Trophoblast cell (in vitro differentiated cells and primary cell): ENCODE measurements around the gene YKT6.
A peak's percentile ranks its signal among the peaks of the same experiment; 100 is the strongest.

Experiments
- DNase-seq, 2 donors: peaks; one replicate each; pipeline ENCODE4 v3.0.0-alpha.2; 2016
- H2AFZ ChIP-seq: 2 replicates; pipeline ENCODE4 v1.6.1; 2013; ENCODE audit warnings: low read length, moderate library complexity, mild to moderate bottlenecking; ENCODE audit not compliant: insufficient read depth, poor library complexity
- H2AK5ac ChIP-seq: 2 replicates; pipeline ENCODE4 v1.6.1; 2013; ENCODE audit warnings: mild to moderate bottlenecking, low read length
- H2BK120ac ChIP-seq: 2 replicates; pipeline ENCODE4 v1.6.1; 2013; ENCODE audit warnings: low read length, mild to moderate bottlenecking, moderate library complexity; ENCODE audit not compliant: insufficient read depth, poor library complexity
- H2BK12ac ChIP-seq: 2 replicates; pipeline ENCODE4 v1.6.1; 2013; ENCODE audit warnings: mild to moderate bottlenecking, low read length, moderate library complexity
- H2BK5ac ChIP-seq: 2 replicates; pipeline ENCODE4 v1.6.1; 2013; ENCODE audit warnings: low read length, low read depth, moderate library complexity, mild to moderate bottlenecking; ENCODE audit not compliant: poor library complexity
- H3K14ac ChIP-seq: 2 replicates; pipeline ENCODE4 v1.6.1; 2013; ENCODE audit warnings: mild to moderate bottlenecking, low read length
- H3K18ac ChIP-seq: 2 replicates; pipeline ENCODE4 v1.6.1; 2013; ENCODE audit warnings: mild to moderate bottlenecking, low read length
- H3K23ac ChIP-seq: 2 replicates; pipeline ENCODE4 v1.6.1; 2013; ENCODE audit warnings: low read length
- H3K27ac ChIP-seq: 2 replicates; pipeline ENCODE4 v1.5.1; 2013; ENCODE audit warnings: low read depth, mild to moderate bottlenecking, inconsistent platforms, low read length, moderate library complexity
- H3K27me3 ChIP-seq: 2 replicates; pipeline ENCODE4 v1.6.1; 2013; ENCODE audit warnings: inconsistent platforms, mild to moderate bottlenecking, low read length, moderate library complexity; ENCODE audit not compliant: insufficient read depth
- H3K36me3 ChIP-seq, 2 experiments: 1 replicate in 1 of 2; 2 replicates in 1 of 2; pipeline ENCODE4 v1.6.1; 2013; ENCODE audit warnings: low read length in 2 of 2, mild to moderate bottlenecking in 2 of 2, moderate library complexity in 1 of 2; ENCODE audit not compliant: insufficient read depth in 2 of 2, control insufficient read depth in 1 of 2
- H3K4ac ChIP-seq: 2 replicates; pipeline ENCODE4 v1.6.1; 2013; ENCODE audit warnings: low read depth, mild to moderate bottlenecking, low read length, moderate library complexity
- H3K4me1 ChIP-seq, 2 experiments: 1 replicate in 1 of 2; 2 replicates in 1 of 2; pipeline ENCODE4 v1.6.1; 2013; ENCODE audit warnings: low read length in 2 of 2, mild to moderate bottlenecking in 2 of 2, moderate library complexity in 1 of 2; ENCODE audit not compliant: insufficient read depth in 2 of 2, control insufficient read depth in 1 of 2
- H3K4me2 ChIP-seq: 2 replicates; pipeline ENCODE4 v1.6.1; 2013; ENCODE audit warnings: inconsistent platforms, mild to moderate bottlenecking, low read length, moderate library complexity
- H3K4me3 ChIP-seq: 2 replicates; pipeline ENCODE4 v1.5.1; 2013; ENCODE audit warnings: mild to moderate bottlenecking, low read depth, low read length, inconsistent platforms
- H3K79me1 ChIP-seq: one replicate; pipeline ENCODE4 v1.6.1; 2013; ENCODE audit warnings: low read length
- H3K79me2 ChIP-seq: 2 replicates; pipeline ENCODE4 v1.6.1; 2013; ENCODE audit warnings: low read length, mild to moderate bottlenecking; ENCODE audit not compliant: control insufficient read depth, insufficient read depth, poor library complexity
- H3K9ac ChIP-seq: 2 replicates; pipeline ENCODE4 v1.6.1; 2013; ENCODE audit warnings: mild to moderate bottlenecking, low read length
- H3K9me3 ChIP-seq: 2 replicates; pipeline ENCODE4 v1.6.1; 2013; ENCODE audit warnings: low read depth, mild to moderate bottlenecking, control low read depth, inconsistent platforms, low read length; ENCODE audit not compliant: insufficient read depth
- H4K12ac ChIP-seq: 2 replicates; pipeline ENCODE4 v1.6.1; 2013; ENCODE audit warnings: low read depth, mild to moderate bottlenecking, low read length, moderate library complexity
- H4K8ac ChIP-seq: 2 replicates; pipeline ENCODE4 v1.6.1; 2013; ENCODE audit warnings: low read depth, mild to moderate bottlenecking, low read length, moderate library complexity
- H4K91ac ChIP-seq: one replicate; pipeline ENCODE4 v1.6.1; 2013; ENCODE audit warnings: low read depth, mild to moderate bottlenecking, low read length, moderate library complexity
- WGBS: extraction: QIAGEN DNeasy Blood & Tissue Kit; methylation state at CpG from one replicate; pipeline ENCODE4 v1.1.7; 2013; ENCODE audit warnings: missing lambda C conversion rate; ENCODE audit not compliant: insufficient read length, insufficient coverage; ENCODE audit errors: extremely low coverage; 5-methylcytosine and 5-hydroxymethylcytosine counted together

YKT6 gene

DNA sequence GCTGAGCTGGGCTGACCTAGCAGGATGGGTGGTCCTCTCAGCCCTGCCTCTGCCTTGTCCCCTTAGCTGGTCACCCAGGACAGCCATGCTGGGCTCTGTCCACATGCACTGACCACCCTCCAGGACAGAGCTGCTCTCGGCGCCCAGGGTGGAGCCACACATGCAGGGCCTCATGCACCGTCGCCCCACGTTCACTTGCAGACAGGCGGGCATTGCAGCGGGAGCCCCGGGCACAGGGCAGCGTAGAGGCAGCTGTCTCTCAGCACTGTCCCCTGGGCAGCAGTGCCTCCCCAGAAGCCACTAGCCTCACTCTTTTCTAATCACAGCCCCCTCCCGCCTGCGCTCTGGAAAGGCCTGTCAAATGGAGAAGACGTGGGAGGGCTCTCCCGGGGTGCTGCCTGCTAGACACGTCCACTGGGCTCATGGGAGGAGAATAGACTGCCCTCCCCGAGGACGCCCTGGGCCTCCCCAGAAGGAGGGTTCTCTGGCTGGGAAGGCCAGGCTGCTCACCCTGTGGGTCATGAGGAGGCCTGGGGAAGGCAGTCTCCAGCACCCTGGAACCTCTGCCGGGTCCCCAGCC is 37.4 kb downstream of the YKT6 start:
- no peaks in the 10 kb centered on the region for H3K9me3 ChIP-seq
- no peaks in the 10 kb centered on the region for H3K27me3 ChIP-seq
- H3K4me3 ChIP-seq = no peak overlapping the region
- no peak overlapping the region for H4K12ac ChIP-seq
- no CpG with 5 or more reads among the region's 17 CpGs for WGBS
- no peak overlapping the region for H3K18ac ChIP-seq
- H2BK12ac ChIP-seq = no peak overlapping the region
- no peak overlapping the region for H2BK120ac ChIP-seq
- H3K4ac ChIP-seq = no peak overlapping the region
- H3K4me2 ChIP-seq = no peak overlapping the region
- H3K27ac ChIP-seq = no peak overlapping the region
- H3K9ac ChIP-seq = no peak overlapping the region
- no peaks in the 10 kb centered on the region for H3K79me1 ChIP-seq
- no peak overlapping the region for H2AFZ ChIP-seq
- H3K4me1 ChIP-seq = no peaks in the 10 kb centered on the region
- no peak overlapping the region for H2BK5ac ChIP-seq
- no peak overlapping the region for H3K14ac ChIP-seq
- no peak for DNase-seq
- H4K91ac ChIP-seq = no peak overlapping the region
- H3K79me2 ChIP-seq = no peaks in the 10 kb centered on the region
- H3K36me3 ChIP-seq = no peaks in the 10 kb centered on the region
- H3K23ac ChIP-seq = no peak overlapping the region
- H2AK5ac ChIP-seq = no peak overlapping the region
- no peak overlapping the region for H4K8ac ChIP-seq

DNA sequence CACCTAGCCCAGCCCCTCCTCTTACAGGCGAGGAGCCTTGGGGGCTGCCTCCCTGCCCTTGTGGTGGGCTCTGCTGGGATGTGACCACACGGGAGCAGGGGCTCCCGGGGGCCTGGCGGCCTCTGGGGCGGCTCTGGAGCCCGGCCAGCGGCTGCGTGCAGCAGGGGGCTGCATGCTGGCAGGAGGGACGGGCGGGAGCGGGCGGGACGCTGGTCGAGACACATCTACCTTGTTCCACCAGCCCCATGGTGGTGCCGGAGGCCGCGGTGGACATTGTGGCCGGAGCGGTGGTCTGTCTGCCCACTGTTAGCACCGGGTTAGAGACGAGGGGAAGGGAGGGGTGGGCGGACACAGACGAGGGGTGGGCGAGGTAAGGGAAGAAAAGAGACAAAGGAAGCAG is 38.6 kb downstream of the YKT6 start:
- Histone ChIP-seq H3K23ac (no peak overlapping the region), H3K36me3 (no peaks in the 10 kb centered on the region), H4K91ac (no peak overlapping the region), H3K79me2 (no peaks in the 10 kb centered on the region), H3K27me3 (no peaks in the 10 kb centered on the region), H3K79me1 (no peaks in the 10 kb centered on the region), H3K14ac (no peak overlapping the region), H3K4me2 (no peak overlapping the region), H3K27ac (no peak overlapping the region), H3K4me1 (no peaks in the 10 kb centered on the region), H3K9me3 (no peaks in the 10 kb centered on the region), H3K18ac (no peak overlapping the region), H2BK5ac (no peak overlapping the region), H3K9ac (no peak overlapping the region), H2AFZ (no peak overlapping the region), H4K12ac (no peak overlapping the region), H2BK120ac (no peak overlapping the region), H2BK12ac (no peak overlapping the region), H3K4ac (no peak overlapping the region), H2AK5ac (no peak overlapping the region), H3K4me3 (no peak overlapping the region), H4K8ac (no peak overlapping the region)
- no CpG with 5 or more reads among the region's 24 CpGs for WGBS
- no peak for DNase-seq

DNA sequence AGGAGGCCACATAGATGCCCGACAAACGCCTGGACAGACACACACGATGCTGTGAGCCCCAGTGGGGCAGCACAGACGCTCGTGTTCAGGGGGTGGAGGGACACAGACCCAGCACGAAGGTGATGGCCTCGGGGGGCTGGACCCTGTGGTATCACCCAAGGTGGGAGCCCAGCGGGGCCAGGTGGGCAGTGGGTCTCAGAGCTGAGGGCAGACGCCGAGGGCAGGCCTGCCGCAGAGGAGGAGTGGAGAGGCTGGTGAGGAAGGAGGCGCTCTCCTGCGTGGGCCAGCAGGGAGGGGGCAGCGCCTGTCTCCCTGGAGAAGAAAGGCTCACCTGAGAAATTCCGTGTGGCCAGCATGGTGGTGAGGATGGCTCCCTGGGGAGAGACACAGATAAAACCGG is 39.6 kb downstream of the YKT6 start:
- no peak overlapping the region for H2BK120ac ChIP-seq
- H2BK12ac ChIP-seq = no peak overlapping the region
- no peak overlapping the region for H4K8ac ChIP-seq
- no peaks in the 10 kb centered on the region for H3K27me3 ChIP-seq
- no peaks in the 10 kb centered on the region for H3K36me3 ChIP-seq
- no peak overlapping the region for H2BK5ac ChIP-seq
- no peak overlapping the region for H3K9ac ChIP-seq
- H3K4me3 ChIP-seq = no peak overlapping the region
- no peak overlapping the region for H2AFZ ChIP-seq
- H3K4ac ChIP-seq = no peak overlapping the region
- no peak overlapping the region for H3K14ac ChIP-seq
- H3K23ac ChIP-seq = no peak overlapping the region
- no peaks in the 10 kb centered on the region for H3K9me3 ChIP-seq
- H3K79me1 ChIP-seq = no peaks in the 10 kb centered on the region
- no peak overlapping the region for H3K4me2 ChIP-seq
- no peak overlapping the region for H2AK5ac ChIP-seq
- no peak overlapping the region for H4K12ac ChIP-seq
- H3K18ac ChIP-seq = no peak overlapping the region
- no peaks in the 10 kb centered on the region for H3K79me2 ChIP-seq
- no peak overlapping the region for H3K27ac ChIP-seq
- no peaks in the 10 kb centered on the region for H3K4me1 ChIP-seq
- H4K91ac ChIP-seq = no peak overlapping the region
- no peak for DNase-seq
- WGBS = no CpG with 5 or more reads among the region's 16 CpGs

DNA sequence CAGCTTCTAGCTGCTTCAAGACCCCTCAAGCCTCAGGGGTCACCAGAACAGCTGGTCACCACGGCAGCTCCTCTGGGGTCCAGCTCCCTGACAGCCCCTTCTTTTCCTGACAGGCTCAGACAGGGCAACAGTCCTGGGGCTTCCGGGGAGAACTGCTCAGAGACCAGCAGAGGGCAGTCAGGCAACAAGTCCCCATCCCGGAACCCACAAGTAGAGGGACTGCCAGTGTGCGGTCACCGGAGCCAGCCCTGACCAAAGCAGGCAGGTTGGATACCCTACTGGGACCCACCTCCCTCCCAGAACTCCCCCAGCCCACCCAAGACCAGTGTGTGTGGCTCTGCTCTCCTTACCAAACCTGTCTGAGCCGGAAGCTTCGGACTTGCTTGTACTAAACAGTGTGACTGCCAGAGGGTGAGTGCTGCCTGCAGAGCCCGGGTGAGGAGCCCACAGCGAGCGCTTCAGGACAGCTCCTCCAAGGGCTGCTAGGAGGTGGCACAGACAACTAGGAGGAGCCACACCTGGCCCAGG is 40.3 kb downstream of the YKT6 start:
- Histone ChIP-seq H3K27me3 (no peaks in the 10 kb centered on the region), H3K23ac (no peak overlapping the region), H3K4me1 (no peaks in the 10 kb centered on the region), H3K27ac (no peak overlapping the region), H4K91ac (no peak overlapping the region), H2AK5ac (no peak overlapping the region), H3K9me3 (no peaks in the 10 kb centered on the region), H3K36me3 (no peaks in the 10 kb centered on the region), H4K8ac (no peak overlapping the region), H3K18ac (no peak overlapping the region), H3K4me2 (no peak overlapping the region), H2AFZ (no peak overlapping the region), H2BK120ac (no peak overlapping the region), H2BK12ac (no peak overlapping the region), H3K4me3 (no peak overlapping the region), H3K79me2 (no peaks in the 10 kb centered on the region), H4K12ac (no peak overlapping the region), H3K9ac (no peak overlapping the region), H3K4ac (no peak overlapping the region), H2BK5ac (no peak overlapping the region), H3K14ac (no peak overlapping the region), H3K79me1 (no peaks in the 10 kb centered on the region)
- no CpG with 5 or more reads among the region's 10 CpGs for WGBS
- peak; percentile 58 to 78 for DNase-seq
